Astrocyte of the cerebellum (primary cell): Measurements from ENCODE around the gene C1orf226.

Source experiments
- DNase-seq: peaks from one replicate; pipeline ENCODE4 v3.0.0-alpha.2; 2011; ENCODE audit warnings: low read depth
- H3K4me3 ChIP-seq: 2 replicates; pipeline ENCODE4 v1.5.1; 2011; ENCODE audit warnings: mild to moderate bottlenecking, low read depth, low read length, moderate library complexity
- in situ Hi-C: cut with HindIII; loops from 2 replicates; pipeline ENCODE4 v1.10.0; 2017; ENCODE audit warnings: low sequenced_read_pairs
- TF ChIP-seq, protein P1 (sequence below): IDR thresholded peaks from 2 replicates; pipeline ENCODE4 v1.5.1; 2012; ENCODE audit warnings: low read length, low read depth, moderate library complexity, mild to moderate bottlenecking; ENCODE audit errors: missing control alignments

C1orf226 gene

DNA sequence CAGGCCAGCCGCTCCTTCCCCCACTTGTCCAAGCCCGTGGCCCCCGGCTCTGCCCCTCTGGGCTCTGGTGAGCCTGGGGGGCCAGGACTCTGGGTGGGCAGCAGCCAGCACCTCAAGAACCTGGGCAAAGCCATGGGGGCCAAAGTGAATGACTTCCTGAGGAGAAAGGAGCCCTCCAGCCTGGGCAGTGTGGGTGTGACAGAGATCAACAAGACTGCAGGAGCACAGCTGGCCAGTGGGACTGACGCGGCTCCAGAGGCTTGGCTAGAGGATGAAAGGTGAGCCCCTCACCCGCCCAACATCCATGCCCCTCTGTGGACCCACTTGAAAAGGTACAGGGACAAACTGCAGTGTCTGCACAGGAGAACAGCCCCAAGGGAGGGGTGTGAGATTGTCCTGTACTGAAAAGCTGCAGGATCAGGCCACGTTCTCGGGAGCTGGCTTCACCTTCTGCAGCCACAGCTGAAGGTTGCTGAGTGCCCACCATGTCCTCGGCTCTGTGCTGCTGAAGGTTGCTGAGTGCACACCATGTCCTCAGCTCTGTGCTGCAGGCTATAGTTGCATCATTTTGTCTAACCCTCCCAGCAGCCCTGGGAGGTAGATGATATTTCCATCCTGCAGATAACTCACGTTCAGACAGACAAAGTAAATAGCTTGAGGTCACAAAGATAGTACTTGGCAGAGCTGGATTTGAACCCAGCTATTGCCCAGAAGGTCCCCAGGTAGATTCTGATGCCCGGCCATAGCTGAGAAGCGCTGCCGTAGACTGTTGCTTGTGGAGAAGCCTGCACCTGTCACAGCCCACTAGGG lies 618 bp downstream of the C1orf226 start:
- H3K4me3 ChIP-seq, result no peak overlapping the region
- in situ Hi-C loops, result no loop called here
- no peak for DNase-seq
- TF ChIP-seq, protein P1, sequence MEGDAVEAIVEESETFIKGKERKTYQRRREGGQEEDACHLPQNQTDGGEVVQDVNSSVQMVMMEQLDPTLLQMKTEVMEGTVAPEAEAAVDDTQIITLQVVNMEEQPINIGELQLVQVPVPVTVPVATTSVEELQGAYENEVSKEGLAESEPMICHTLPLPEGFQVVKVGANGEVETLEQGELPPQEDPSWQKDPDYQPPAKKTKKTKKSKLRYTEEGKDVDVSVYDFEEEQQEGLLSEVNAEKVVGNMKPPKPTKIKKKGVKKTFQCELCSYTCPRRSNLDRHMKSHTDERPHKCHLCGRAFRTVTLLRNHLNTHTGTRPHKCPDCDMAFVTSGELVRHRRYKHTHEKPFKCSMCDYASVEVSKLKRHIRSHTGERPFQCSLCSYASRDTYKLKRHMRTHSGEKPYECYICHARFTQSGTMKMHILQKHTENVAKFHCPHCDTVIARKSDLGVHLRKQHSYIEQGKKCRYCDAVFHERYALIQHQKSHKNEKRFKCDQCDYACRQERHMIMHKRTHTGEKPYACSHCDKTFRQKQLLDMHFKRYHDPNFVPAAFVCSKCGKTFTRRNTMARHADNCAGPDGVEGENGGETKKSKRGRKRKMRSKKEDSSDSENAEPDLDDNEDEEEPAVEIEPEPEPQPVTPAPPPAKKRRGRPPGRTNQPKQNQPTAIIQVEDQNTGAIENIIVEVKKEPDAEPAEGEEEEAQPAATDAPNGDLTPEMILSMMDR, result no peak

DNA sequence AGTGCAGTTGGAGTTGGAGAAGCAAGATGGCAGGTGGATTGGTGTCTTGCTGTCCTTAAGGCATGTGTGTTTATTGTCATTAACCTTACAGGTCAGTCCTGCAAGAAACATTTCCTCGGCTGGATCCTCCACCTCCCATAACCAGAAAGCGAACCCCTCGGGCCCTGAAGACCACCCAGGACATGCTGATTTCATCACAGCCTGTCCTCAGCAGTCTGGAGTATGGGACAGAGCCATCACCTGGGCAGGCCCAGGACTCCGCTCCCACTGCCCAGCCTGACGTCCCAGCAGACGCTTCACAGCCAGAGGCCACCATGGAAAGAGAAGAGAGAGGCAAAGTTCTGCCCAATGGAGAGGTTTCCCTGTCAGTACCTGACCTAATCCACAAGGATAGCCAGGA lies 1.6 kb downstream of the C1orf226 start:
- no peak for DNase-seq
- TF ChIP-seq, protein P1, result no peak
- in situ Hi-C loops, result no loop called here
- H3K4me3 ChIP-seq, result no peak overlapping the region

DNA sequence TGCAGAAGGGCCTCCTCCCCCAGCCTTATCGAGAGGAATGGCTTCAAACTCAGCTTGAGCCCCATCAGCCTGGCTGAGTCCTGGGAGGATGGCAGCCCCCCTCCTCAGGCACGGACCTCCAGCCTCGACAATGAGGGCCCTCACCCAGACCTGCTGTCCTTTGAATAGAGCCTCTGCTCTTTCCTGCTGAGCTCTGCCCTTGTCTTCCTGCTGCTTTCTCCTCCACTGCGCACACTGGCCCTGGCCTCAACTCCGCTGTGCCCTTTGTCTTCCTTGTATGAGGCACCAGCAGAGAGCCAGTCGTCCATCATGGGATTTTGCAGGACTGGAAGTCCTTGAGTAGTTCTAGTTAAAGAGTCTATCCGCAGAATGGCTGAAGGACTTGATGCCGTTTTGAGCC lies 2.0 kb downstream of the C1orf226 start:
- DNase-seq, result no peak
- TF ChIP-seq, protein P1, result no peak
- no peak overlapping the region for H3K4me3 ChIP-seq
- in situ Hi-C loops, result no loop called here

DNA sequence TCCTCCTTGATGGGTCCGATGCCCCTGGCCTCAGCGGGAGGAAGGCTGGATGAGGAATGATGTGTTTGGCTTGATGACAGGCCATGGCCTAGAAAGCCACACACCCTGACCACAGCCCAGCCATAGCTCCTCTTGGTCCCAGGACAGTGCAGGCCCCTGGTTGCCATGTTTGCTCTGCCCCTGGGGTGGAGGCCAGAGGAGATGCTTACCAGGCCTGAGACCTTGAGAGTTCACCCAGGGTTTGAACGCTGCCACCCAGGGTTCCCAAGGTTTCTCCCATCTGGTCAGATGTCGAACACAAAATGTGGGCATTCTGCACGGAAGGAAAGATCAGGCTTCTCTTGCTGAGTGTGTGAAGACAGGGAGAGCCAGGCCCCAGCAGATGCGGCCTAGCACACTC lies 2.6 kb downstream of the C1orf226 start:
- no peak overlapping the region for H3K4me3 ChIP-seq
- in situ Hi-C loops, result no loop called here
- no peak for DNase-seq
- TF ChIP-seq, protein P1, result no peak

DNA sequence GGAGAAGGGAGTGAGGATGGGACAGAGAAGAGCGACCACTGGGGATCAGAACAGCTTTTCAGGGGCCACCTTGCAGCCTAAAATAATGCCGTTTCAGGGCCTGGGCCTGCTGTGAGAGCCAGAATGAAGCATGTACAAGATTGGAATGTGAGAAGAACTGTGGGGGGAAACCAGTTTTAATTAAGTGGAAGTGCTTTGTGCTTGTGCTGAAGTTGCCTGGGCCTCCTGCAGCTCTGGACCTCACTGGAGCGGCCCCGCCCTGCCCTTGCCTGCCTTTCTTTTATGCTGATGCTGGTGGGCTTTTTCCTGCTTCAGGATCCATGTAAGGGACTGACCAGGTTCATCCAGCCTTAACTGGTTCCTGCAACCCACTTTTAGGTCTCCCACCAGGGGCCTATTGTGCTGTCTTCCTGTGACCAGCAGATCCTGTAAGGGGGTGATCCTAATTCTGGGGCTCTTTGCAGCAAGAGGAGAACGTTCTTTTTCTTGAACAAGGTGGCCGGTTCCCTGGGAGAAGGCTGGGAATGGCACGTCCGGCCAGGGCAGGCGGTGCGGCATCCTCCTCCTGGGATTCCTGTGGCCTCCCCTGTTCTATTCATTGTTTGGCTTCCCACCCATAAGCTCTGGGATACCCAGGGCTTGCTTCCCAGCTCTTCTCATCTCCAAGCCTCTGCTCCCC lies 3.2 kb downstream of the C1orf226 start:
- in situ Hi-C loops, result no loop called here
- DNase-seq, result no peak
- TF ChIP-seq, protein P1, result no peak
- H3K4me3 ChIP-seq, result no peak overlapping the region

DNA sequence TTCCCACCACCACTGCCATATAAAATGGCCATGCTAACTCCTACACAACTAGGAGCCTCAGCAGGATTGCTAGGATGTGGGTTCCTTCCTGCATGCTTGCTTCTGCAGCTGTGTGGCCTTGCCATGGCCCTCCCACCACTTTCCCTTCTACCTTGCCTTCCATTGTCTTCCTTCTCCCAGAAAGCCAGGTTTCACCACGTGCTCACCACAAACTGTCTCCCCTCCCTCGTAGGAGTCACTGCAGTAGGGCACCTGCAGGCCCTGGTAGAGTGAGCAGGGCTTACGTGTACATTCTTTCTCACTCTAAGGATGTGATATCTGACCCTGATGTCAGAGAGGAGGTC lies 3.7 kb downstream of the C1orf226 start:
- in situ Hi-C loops, result no loop called here
- TF ChIP-seq, protein P1, result no peak
- DNase-seq, result no peak
- no peak overlapping the region for H3K4me3 ChIP-seq
